Stimulated activated naive CD4-positive, alpha-beta T cell (primary cell): ENCODE data around the gene TLE4.

Experiments used
- DNase-seq, 6 experiments: peaks; one replicate each; lab custom pipeline; 2025; lab: John Stamatoyannopoulos, UW

The TLE4 gene

DNA sequence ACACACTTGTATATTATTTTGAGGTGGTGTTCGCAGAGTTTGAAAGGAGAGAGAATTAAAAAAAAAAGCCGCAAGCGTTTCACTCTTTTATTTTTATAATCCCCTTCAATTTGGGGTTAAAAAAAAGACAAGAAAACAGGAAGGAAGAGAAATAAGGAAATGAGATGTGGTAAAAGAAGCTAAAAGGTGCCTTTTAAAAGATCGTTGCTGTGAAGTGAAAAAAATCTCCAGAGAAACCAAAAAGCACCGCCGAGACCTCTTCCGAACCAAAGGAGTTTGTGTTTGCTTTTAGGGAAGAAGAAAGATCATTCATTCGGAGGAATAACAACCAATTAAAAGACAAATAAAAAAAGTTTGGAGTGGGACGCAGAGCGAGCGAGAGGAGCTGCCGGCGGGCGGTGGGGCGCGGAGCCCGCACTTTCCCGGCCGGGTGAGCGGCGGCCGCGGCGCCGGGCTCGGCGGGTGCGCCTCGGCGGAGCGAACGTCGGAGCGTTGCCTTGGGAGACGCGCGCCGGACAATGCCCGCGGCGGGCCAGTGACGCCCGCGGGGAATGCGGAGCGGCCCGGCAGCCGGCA, 355 bp downstream of the TLE4 start:
- DNase-seq, result peak in 1 of 6 experiments; percentile 54

- peak; percentile 55 to 76 (median 67) for DNase-seq
Observed at GRCh38 chr9:79572608-79573411, 1.0 kb downstream of the TLE4 start.

- peak in 1 of 6 experiments; percentile 52 for DNase-seq
Observed at GRCh38 chr9:79573412-79573923, 1.7 kb downstream of the TLE4 start.

DNA sequence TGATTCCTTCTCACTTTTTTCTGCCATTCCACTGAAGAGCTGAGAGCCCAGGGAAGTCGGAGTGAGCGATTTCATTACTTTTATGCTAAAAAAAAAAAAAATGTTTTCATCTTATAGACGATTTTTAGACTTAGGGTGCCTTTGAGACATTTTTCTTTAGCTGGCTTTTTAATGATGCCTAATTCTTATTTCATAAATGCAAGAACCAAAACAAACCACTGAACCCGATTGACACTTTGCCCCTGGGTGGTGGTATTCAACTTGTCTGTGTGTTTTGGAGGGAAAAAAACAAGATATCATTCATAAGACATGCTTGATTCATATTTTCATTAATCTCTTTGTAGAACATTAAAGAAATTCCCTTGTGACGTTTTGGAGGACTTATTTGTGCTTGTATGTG, 2.4 kb downstream of the TLE4 start:
- DNase-seq, result no peak

DNA sequence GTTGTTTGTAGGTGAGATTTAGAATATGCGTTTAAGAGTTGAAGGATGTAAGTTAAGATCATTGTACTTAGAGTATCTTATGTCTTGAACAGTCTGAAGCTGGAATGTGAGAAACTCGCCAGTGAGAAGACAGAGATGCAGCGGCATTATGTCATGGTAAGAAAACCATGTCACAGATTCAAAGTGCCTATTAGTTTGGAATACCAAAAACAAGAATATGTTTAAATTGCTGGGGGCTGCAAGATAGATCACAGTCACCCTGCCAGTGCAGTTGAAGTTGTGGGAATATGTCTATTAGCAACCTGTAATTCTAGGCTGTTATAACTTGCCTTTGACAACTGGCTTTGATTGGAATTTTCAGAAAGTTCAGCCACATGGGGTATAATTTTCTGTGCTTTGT, 3.0 kb downstream of the TLE4 start:
- DNase-seq, result no peak

- DNase-seq, result no peak
Observed at GRCh38 chr9:79575547-79575946, 3.8 kb downstream of the TLE4 start.

DNA sequence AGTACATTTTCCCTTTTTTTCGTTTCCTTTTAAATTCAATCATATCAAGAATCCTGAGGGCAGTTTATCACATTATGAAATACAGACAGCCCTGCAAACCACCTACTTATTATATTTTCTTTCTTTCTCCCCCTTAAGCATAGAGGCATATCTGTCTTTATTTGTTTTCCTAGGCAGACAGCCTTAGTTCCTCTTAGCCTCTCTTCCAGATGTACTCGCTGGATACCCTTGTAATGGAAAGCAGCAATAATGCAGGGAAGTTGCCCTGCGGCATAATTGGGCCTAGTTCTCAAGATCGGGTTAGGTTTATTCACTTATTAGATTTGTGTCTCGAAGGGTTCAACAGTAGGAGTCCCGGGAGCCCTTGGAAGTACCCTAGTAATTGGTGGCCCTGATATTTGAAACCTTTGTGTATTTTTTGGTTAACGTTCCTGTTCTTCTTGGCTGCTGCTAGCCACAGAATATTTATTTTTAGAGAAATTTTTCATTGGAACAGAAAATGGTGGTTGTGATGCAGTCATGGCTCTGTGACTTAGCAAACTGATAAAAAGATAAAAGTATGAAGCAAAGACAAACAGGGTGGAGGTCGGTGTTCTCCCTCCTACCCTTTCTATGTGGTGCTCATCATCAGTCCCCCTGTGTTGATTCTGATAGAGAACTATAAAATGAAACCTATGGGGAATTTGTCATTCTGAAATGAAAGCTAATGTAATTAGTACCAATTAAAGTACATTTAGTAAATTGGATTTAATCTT, 6.4 kb downstream of the TLE4 start:
- DNase-seq, result no peak

DNA sequence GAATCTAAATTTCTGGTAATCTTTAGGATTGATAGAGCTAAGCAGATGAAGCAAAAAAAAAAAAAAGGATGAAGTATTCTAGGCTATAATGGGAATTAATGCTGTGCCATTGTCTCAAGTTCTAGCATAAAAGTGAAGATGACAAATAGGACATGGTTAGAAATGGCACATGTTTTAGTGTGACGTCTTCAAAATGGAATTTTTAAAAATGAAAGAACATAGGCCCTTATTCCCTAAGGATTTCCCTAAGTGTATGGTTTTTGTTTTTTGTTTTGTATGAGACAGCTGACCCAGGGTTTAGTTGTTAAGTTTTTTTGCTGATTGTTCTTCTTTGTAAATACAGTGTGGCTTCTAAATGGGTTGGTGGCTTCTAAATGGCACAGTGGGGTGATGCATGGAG, 7.1 kb downstream of the TLE4 start:
- no peak for DNase-seq

GRCh38 chr9:79579624-79580023, 7.9 kb downstream of the TLE4 start:
- DNase-seq, result no peak

DNA sequence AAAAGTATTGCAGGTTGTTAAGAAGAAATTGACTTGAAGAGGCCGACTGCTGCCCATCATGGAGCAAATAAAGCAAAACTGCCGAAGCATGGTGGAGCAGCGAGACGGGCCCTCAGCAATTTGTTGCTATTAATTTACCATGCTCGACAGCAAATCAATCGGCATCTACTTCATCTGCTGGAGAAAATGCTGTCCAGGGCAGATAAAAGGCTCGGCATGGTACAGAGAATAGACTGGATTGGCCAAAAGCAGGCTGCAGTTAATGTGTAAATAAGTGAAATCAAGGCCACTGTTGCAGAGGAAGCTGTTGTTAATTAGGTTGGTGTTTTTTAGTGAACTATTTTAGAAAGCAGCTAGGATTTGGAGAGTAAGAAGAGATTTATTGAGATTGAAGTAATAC, 8.3 kb downstream of the TLE4 start:
- no peak for DNase-seq

GRCh38 chr9:79581388-79581787, 9.6 kb downstream of the TLE4 start:
- peak in 3 of 6 experiments; percentile 4 to 59 (median 21) for DNase-seq

- peak in 5 of 6 experiments; percentile 7 to 68 (median 58) for DNase-seq
Observed at GRCh38 chr9:79581794-79582193, 10.0 kb downstream of the TLE4 start.

- peak in 1 of 6 experiments; percentile 9 for DNase-seq
Observed at GRCh38 chr9:79583952-79584654, 12.3 kb downstream of the TLE4 start.

DNA sequence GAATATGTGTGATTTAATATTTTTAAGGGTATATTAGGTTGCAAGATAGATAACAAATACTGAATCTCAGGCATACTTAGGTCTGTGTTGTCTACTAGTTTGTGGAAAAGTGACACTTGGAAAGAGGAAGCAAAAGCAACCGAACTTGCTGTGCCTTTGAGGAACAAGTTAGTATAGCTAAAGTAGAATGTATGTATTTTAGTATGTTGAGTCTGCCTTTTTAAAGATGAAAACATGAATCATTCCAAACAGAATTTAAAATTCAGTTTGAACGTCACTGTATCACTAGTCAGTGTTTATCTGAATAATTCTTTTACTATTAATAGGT, 12.9 kb downstream of the TLE4 start:
- no peak for DNase-seq

DNA sequence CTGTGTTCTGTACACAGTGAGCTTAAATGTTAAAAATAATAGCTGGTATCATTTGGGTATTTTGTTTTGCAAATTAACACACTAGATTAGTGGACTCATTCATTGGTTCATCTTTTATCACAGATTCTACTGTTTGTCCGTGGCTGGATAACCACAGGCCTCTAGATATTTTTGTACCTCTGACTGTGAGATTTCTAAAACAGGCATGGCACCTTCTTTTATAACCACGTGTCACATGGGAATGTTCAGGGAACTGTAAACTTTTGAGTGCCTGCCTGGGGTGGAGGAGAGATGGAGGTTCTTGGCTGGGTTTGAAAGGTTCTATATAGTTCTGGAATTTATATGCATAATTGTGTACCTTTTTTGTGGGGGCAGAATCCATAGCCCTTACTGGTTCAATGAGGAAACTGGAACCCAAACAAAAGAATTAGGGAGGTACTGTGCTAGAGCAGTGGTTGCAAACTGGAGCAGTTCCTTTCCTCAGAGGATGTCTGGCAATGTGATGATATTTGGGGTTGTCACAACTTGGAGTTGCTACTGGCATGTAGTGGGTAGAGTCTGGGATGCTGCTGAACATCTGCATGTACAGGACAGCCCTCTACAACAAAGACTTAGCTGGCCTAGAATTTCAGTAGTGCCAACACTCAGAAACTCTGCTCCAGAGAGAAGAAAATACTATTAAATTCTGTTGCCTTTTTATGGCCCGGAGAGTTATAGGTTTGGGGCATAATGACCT, 16.9 kb downstream of the TLE4 start:
- DNase-seq, result no peak

DNA sequence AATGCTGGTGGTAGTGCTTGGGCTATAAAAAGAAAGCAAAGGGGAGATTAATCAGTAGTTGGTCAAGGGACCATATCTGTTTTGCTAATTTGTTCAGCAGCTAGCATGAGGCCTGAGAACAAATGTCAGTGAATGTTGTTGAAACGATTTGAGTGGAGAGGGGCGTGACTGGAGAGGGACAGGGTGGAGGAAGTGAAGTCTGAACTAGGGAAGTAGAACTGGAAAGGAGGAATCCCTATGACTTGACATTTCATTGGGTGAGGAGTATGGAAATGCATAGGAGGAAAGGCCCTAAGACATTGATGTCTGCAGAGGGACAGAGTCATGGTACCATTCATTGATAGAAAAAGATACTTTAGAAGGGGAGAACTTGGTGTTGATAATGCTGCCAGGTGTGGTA, 19.7 kb downstream of the TLE4 start:
- no peak for DNase-seq

- DNase-seq, result peak in 3 of 6 experiments; percentile 50 to 55 (median 52)
Observed at GRCh38 chr9:79592726-79593493, 21.1 kb downstream of the TLE4 start.

DNA sequence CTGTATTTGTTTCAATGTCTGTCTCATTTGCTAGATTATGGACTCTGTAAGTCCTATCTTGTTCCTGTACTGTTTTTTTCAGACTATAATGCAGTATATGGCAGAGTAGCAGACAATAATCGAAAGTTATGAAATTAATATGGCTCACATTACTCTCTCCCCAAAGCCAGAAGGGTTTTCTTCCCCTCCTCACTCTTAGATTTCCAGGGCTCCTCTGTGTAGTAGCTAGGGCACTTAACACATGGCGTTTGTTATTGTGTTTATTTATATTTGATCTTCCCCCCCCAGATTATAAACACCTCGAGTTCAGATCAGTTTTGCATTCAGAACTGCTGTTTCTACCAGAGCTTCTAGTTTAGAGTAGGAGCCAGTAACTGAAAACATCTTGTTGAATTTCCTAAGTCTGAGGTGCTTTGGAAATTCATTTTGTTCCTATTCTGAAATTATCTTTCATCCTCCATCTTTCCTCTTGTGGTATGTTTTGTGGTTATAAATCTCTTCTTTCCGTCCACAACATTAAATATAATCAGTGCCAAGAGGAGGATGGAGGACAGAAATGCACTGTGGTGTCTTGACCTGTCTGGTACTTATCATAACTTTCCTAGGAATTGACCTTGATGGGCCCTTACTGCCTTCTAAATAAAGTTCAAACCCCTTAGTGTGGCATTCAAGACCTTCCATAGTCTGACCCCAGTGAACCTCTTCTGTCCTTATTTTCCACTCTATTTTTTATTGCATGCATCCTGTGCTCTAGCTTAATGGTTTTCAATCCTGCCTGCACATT, 27.0 kb downstream of the TLE4 start:
- no peak for DNase-seq

DNA sequence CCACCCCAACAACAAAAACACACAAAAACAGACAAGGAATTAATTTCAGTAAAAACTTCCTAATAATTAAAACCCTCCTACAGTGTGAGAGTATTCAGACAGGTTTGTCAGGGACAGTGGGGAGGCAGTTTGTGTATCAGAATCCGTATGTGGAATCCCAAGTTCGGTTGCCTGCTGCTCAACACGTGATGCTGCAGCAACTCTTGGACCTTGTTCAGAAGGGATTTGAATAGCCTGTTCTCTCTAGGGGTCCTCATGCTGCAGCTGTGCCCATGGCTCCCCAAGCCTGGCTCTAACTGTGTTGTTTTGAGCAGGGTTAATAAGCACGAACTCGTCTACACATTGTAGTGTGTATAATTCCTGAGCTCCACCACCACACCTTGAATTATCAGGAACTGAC, 28.7 kb downstream of the TLE4 start:
- DNase-seq, result no peak
